K562 (cell line): Measurements from ENCODE around the gene MMEL1. TPM values are rescaled to one million over a fixed set of nuclear protein-coding genes. Genes with fewer than 3 reads are reported as not detected.

ENCODE experiments used
- ATAC-seq: fragments of 200-7000 bp; cut with Tn5 transposase; 3 replicates; pipeline ENCODE4 v1.9.1; 2020; ENCODE audit warnings: moderate library complexity
- BruUV-seq: library from RNA; stranded (reverse); fragments of 400-500 nt; replicated peaks from 2 replicates; lab custom pipeline; 2021; lab: Mats Ljungman, UMichigan
- CTCF ChIA-PET: fragments of 300-600 bp; formaldehyde crosslinking; extraction: SDS; loops from one replicate; lab custom pipeline; 2021; ENCODE audit warnings: low intra/inter-chr PET ratio; lab: Yijun Ruan, JAX
- POLR2A ChIA-PET: fragments of 300-600, 350-650 bp; sonication (Branson Sonifier 250); formaldehyde crosslinking; extraction: SDS; loops from one replicate; lab custom pipeline; 2021; ENCODE audit warnings: antibody characterized with exemption, inconsistent platforms; lab: Yijun Ruan, JAX
- DNase-seq, 4 experiments: peaks; one replicate each; pipeline versions ENCODE4 v3.0.0 to v3.0.0-alpha.2; 2011 to 2018; ENCODE audit warnings: low spot score in 3 of 4, mixed read lengths in 3 of 4; ENCODE audit errors: extremely low read depth in 1 of 4
- FAIRE-seq: peaks from 2 replicates; lab custom pipeline; 2011; peaks lifted over from hg19 to GRCh38; lab: Jason Lieb, UNC
- H2AFZ ChIP-seq: 2 replicates; pipeline ENCODE4 v1.6.0; 2011; ENCODE audit warnings: low read depth, low read length, control low read depth, inconsistent platforms
- H3K27ac ChIP-seq: fragments of 200-600 bp; 3 replicates; pipeline ENCODE4 v1.8.0; 2011; ENCODE audit warnings: low read depth, mild to moderate bottlenecking, control low read depth, inconsistent platforms, low read length, moderate library complexity, mixed read lengths; ENCODE audit errors: extremely low read depth
- H3K27me3 ChIP-seq, 2 experiments: fragments of 300-600 bp in 1 of 2; 2 replicates in 1 of 2; 3 replicates in 1 of 2; pipeline versions ENCODE4 v1.6.0 to v1.8.0; 2011; ENCODE audit warnings: inconsistent platforms in 2 of 2, low read length in 2 of 2, mild to moderate bottlenecking in 1 of 2, mixed read lengths in 1 of 2, moderate library complexity in 1 of 2; ENCODE audit not compliant: control insufficient read depth in 2 of 2, insufficient read depth in 2 of 2
- H3K36me3 ChIP-seq: fragments of 300-600 bp; 3 replicates; pipeline ENCODE4 v1.8.0; 2011; ENCODE audit warnings: mild to moderate bottlenecking, low read length, inconsistent platforms; ENCODE audit not compliant: control insufficient read depth, insufficient read depth
- H3K4me1 ChIP-seq, 2 experiments: fragments of 200-600 bp in 1 of 2; replicated peaks in 1 of 2; 2 replicates in 1 of 2; 3 replicates in 1 of 2; pipeline versions ENCODE4 v1.5.1 to v1.8.0; 2011; ENCODE audit warnings: inconsistent platforms in 2 of 2, low read length in 2 of 2, mild to moderate bottlenecking in 1 of 2, mixed read lengths in 1 of 2, moderate library complexity in 1 of 2; ENCODE audit not compliant: control insufficient read depth in 2 of 2, insufficient read depth in 2 of 2
- H3K4me2 ChIP-seq: 2 replicates; pipeline ENCODE4 v1.6.1; 2011; ENCODE audit warnings: low read length, control low read depth, inconsistent platforms, mixed read lengths; ENCODE audit not compliant: insufficient read depth
- H3K4me3 ChIP-seq: fragments of 200-600 bp; sonication (generic), shearing (Covaris generic); 2 replicates; pipeline ENCODE4 v1.5.1; 2016; ENCODE audit warnings: control low read depth, inconsistent platforms
- H3K79me2 ChIP-seq: fragments of 200-600 bp; 3 replicates; pipeline ENCODE4 v1.8.0; 2011; ENCODE audit warnings: low read length, inconsistent platforms; ENCODE audit not compliant: control insufficient read depth, insufficient read depth
- H3K9ac ChIP-seq, 2 experiments: 2 replicates each; pipeline versions ENCODE4 v1.6.0 to v1.6.1; 2011; ENCODE audit warnings: low read depth in 2 of 2, low read length in 2 of 2, control low read depth in 1 of 2, inconsistent platforms in 1 of 2, mild to moderate bottlenecking in 1 of 2, mixed read lengths in 1 of 2; ENCODE audit not compliant: insufficient read depth in 1 of 2
- H3K9me1 ChIP-seq: one replicate; pipeline ENCODE4 v1.6.0; 2011; ENCODE audit warnings: inconsistent platforms, mild to moderate bottlenecking, low read length, moderate library complexity; ENCODE audit not compliant: control insufficient read depth, insufficient read depth
- H3K9me3 ChIP-seq: replicated peaks from 2 replicates; pipeline ENCODE4 v1.5.1; 2011; ENCODE audit warnings: low read depth, low read length, inconsistent platforms; ENCODE audit not compliant: control insufficient read depth, insufficient read depth
- H4K20me1 ChIP-seq: replicated peaks from 2 replicates; pipeline ENCODE4 v1.6.1; 2011; ENCODE audit warnings: low read length, inconsistent platforms, mixed read lengths; ENCODE audit not compliant: control insufficient read depth, insufficient read depth
- CGGBP1 ChIP-seq: fragments of 250-450 bp; sonication (Bioruptor Pico); IDR thresholded peaks from 2 replicates; pipeline ENCODE4 v1.9.0; 2021; ENCODE audit warnings: mild to moderate bottlenecking
- CREB5 ChIP-seq: fragments of 250-450 bp; sonication (Bioruptor Pico); IDR thresholded peaks from 2 replicates; pipeline ENCODE4 v1.5.0; 2020; ENCODE audit warnings: mild to moderate bottlenecking
- E2F1 ChIP-seq: sonication (generic); formaldehyde crosslinking; IDR thresholded peaks from 2 replicates; pipeline ENCODE4 v1.8.1; 2023; ENCODE audit warnings: mild to moderate bottlenecking, missing genetic modification reagents, moderate library complexity
- ESRRB ChIP-seq: fragments of 250-450 bp; sonication (Bioruptor Pico); IDR thresholded peaks from 2 replicates; pipeline ENCODE4 v1.5.0; 2020; ENCODE audit warnings: mild to moderate bottlenecking, moderate library complexity, borderline replicate concordance
- EWSR1 ChIP-seq: fragments of 450-650 bp; IDR thresholded peaks from 2 replicates; pipeline ENCODE4 v1.6.1; 2018; ENCODE audit warnings: borderline replicate concordance, mild to moderate bottlenecking, low read depth, moderate library complexity; ENCODE audit not compliant: partially characterized antibody
- FOXO4 ChIP-seq: fragments of 450-650 bp; formaldehyde crosslinking; IDR thresholded peaks from 2 replicates; pipeline ENCODE4 v1.4.0; 2020; ENCODE audit warnings: mild to moderate bottlenecking, moderate library complexity
- KLF1 ChIP-seq: fragments of 450-650 bp; IDR thresholded peaks from 2 replicates; pipeline ENCODE4 v1.6.1; 2016; ENCODE audit warnings: missing genetic modification characterization, missing compliant biosample characterization
- SMAD1 ChIP-seq: fragments of 150-350 bp; IDR thresholded peaks from 2 replicates; pipeline ENCODE4 v1.6.1; 2014; ENCODE audit warnings: low read length, low read depth; ENCODE audit not compliant: partially characterized antibody
- ZNF23 ChIP-seq: fragments of 250-450 bp; sonication (Bioruptor Pico); IDR thresholded peaks from 2 replicates; pipeline ENCODE4 v1.4.0; 2020; ENCODE audit warnings: mild to moderate bottlenecking
- ZNF282 ChIP-seq: sonication (generic); formaldehyde crosslinking; IDR thresholded peaks from 2 replicates; pipeline ENCODE4 v1.8.1; 2023; ENCODE audit warnings: missing genetic modification reagents
- ZNF311 ChIP-seq: fragments of 250-450 bp; sonication (Bioruptor Pico); IDR thresholded peaks from 2 replicates; pipeline ENCODE4 v1.4.0; 2020; ENCODE audit warnings: mild to moderate bottlenecking, moderate library complexity
- ZNF778 ChIP-seq: fragments of 450-650 bp; formaldehyde crosslinking; IDR thresholded peaks from 2 replicates; pipeline ENCODE4 v1.4.0; 2020; ENCODE audit warnings: mild to moderate bottlenecking, moderate library complexity
- ZZZ3 ChIP-seq: fragments of 450-650 bp; IDR thresholded peaks from 2 replicates; pipeline ENCODE4 v1.6.1; 2016; ENCODE audit warnings: antibody characterized with exemption, mild to moderate bottlenecking, moderate library complexity
- WGBS: fragments of 100-300 bp; shearing (Covaris generic); methylation state at CpG from one replicate; pipeline ENCODE4 v1.1.6; 2016; ENCODE audit warnings: low coverage, mixed read lengths; ENCODE audit not compliant: insufficient coverage; ENCODE audit errors: missing lambda C conversion rate; 5-methylcytosine and 5-hydroxymethylcytosine counted together
- in situ Hi-C: fragments of 300-500 bp; cut with MboI; formaldehyde crosslinking; loops from 4 replicates; pipeline ENCODE4 v1.15.0; 2018; ENCODE audit warnings: inconsistent platforms, mixed read lengths
- intact Hi-C: fragments of 100-400 bp; cut with micrococcal nuclease; formaldehyde crosslinking; loops from 2 replicates; pipeline ENCODE4 v1.14.2; 2022
- polyA plus RNA-seq, 8 experiments: library from polyadenylated mRNA; depleted of rRNA in 4 of 8; stranded (reverse) in 5 of 8; unstranded in 3 of 8; fragments of >200 nt; fragmentation: Nextera tagmentation in 2 of 8; fragmentation: Illumina TruSeq in 1 of 8; extraction: Ambion mirVana in 2 of 8; extraction: Trizol in 1 of 8; gene quantifications; 2 replicates each; pipeline versions ENCODE4 v1.2.1 to v1.2.3, GENCODE V29; 2011 to 2014; ENCODE audit warnings: inconsistent platforms in 1 of 8, missing spikeins in 1 of 8
- total RNA-seq, 7 experiments: library from RNA; depleted of rRNA in 6 of 7; stranded (reverse); fragments of >200 nt in 6 of 7; fragmentation: Illumina TruSeq in 2 of 7; extraction: Trizol in 2 of 7; gene quantifications; 2 replicates each; pipeline versions ENCODE4 v1.2.1 to v1.2.3, GENCODE V29; 2011 to 2021; ENCODE audit warnings: low replicate concordance in 1 of 7

MMEL1 gene
- total and polyA plus RNA-seq, 9 of the 15 experiments (the other 6 are each of a cell fraction or from before 2014, with no cell fraction given): not detected

- no peak overlapping the region for H3K9ac ChIP-seq
- CTCF ChIA-PET: no interaction called here
- H3K4me1 ChIP-seq: peaks cover 0 to 57% of the 10 kb centered on the region in 2 experiments; a peak in 2 of 5 replicates
- intact Hi-C loops: no loop called here
- H3K9me1 ChIP-seq: no peaks in the 10 kb centered on the region
- H3K27ac ChIP-seq: no peak overlapping the region
- in situ Hi-C loops: no loop called here
- 0 out of 2 replicates have a peak, but pooled peaks cover 6% of the 10 kb centered on the region for H4K20me1 ChIP-seq
- no peaks in the 10 kb centered on the region for H3K79me2 ChIP-seq
- WGBS: 4% methylated on average over 17 of the region's 17 CpGs
- POLR2A ChIA-PET: interaction anchor here (0.6 to 1.4 kb wide), 3 partner anchors 8 to 211 kb away, joined by 3 read pairs; no protein-coding TSS in a partner anchor
- no peak overlapping the region for H3K4me2 ChIP-seq
- TF ChIP-seq FOXO4 (CRISPR knock-in tag) (no peak), ZNF23 (CRISPR knock-in tag) (no peak), ZZZ3 (no peak), KLF1 (tag) (no peak), SMAD1 (no peak), ESRRB (CRISPR knock-in tag) (no peak), ZNF311 (CRISPR knock-in tag) (no peak), E2F1 (no peak), ZNF778 (CRISPR knock-in tag) (no peak), EWSR1 (no peak), CGGBP1 (CRISPR knock-in tag) (no peak), CREB5 (no peak), ZNF282 (no peak)
- TF ChIP-seq, all 486 proteins: peak for 0
- ATAC-seq (no peak), DNase-seq (no peak), FAIRE-seq (no peak)
- Histone ChIP-seq H3K27me3 (peaks cover 13 to 57% of the 10 kb centered on the region in 2 experiments; a peak in 4 of 5 replicates), H3K36me3 (no peaks in the 10 kb centered on the region), H3K9me3 (no peaks in the 10 kb centered on the region), H2AFZ (no peak overlapping the region), H3K4me3 (no peak overlapping the region)
- no TSS peak for BruUV-seq
Measured at GRCh38 chr1:2594641-2595131, 38.1 kb downstream of the MMEL1 start.
